RWPE2 (cell line): Measurements from ENCODE around the gene GRAMD2B.
"Not testable (repeated sequence)": the region's sequence is repeated elsewhere in the genome, so short reads cannot be mapped to it uniquely, and the experiment has no call there.

Experiments
- ATAC-seq: fragments of 200-7000 bp; cut with Tn5 transposase; 3 replicates; pipeline ENCODE4 v1.9.1; 2021; ENCODE audit warnings: low read depth
- DNase-seq: peaks from one replicate; pipeline ENCODE4 v3.0.0-alpha.2; 2020; ENCODE audit warnings: low spot score
- H3K27ac ChIP-seq: fragments of 450-650 bp; 2 replicates; pipeline ENCODE4 v1.5.1; 2017; ENCODE audit warnings: mild to moderate bottlenecking; ENCODE audit not compliant: poor library complexity, severe bottlenecking
- H3K27me3 ChIP-seq: fragments of 250-450 bp; sonication (Bioruptor Pico); 2 replicates; pipeline ENCODE4 v1.5.1; 2021; ENCODE audit warnings: mild to moderate bottlenecking, moderate library complexity; ENCODE audit not compliant: insufficient read depth, poor library complexity, severe bottlenecking
- H3K36me3 ChIP-seq: fragments of 250-450 bp; sonication (Bioruptor Pico); 2 replicates; pipeline ENCODE4 v1.5.1; 2020; ENCODE audit warnings: low read depth, mild to moderate bottlenecking, moderate library complexity
- H3K4me1 ChIP-seq: fragments of 250-450 bp; sonication (Bioruptor Pico); 2 replicates; pipeline ENCODE4 v1.5.1; 2021; ENCODE audit warnings: mild to moderate bottlenecking, moderate library complexity; ENCODE audit not compliant: insufficient read depth, poor library complexity, severe bottlenecking
- H3K4me3 ChIP-seq: fragments of 250-450 bp; sonication (Bioruptor Pico); 2 replicates; pipeline ENCODE4 v1.5.1; 2021; ENCODE audit warnings: mild to moderate bottlenecking, moderate library complexity; ENCODE audit not compliant: severe bottlenecking
- H3K9me3 ChIP-seq: fragments of 250-450 bp; sonication (Bioruptor Pico); 2 replicates; pipeline ENCODE4 v1.5.1; 2021; ENCODE audit warnings: mild to moderate bottlenecking, moderate library complexity; ENCODE audit not compliant: severe bottlenecking
- TF ChIP-seq, protein P1 (sequence below): fragments of 450-650 bp; IDR thresholded peaks from one replicate; pipeline ENCODE4 v1.5.1; 2017; ENCODE audit warnings: mild to moderate bottlenecking, moderate library complexity; ENCODE audit not compliant: poor library complexity, severe bottlenecking

Gene GRAMD2B

DNA sequence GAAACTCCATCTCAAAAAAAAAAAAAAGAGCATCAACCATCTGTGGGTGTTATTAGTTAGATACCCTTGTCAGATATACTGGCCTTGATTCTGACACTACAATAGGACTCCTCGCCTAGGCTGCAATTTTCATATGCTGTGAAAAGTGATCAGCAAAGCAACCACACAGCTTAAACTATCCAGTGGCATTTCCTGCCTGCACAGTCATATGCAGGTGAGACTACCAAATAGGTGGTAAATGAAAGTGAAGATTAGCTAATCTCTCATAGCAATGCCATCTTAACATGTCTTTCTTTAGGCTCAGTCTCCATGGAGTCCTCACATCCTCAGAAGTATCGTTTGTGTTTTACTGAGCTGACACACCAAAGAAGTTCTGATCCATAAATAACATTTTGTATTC lies 40.8 kb downstream of the GRAMD2B start:
- H3K4me1 ChIP-seq = no peaks in the 10 kb centered on the region
- H3K27ac ChIP-seq = no peak overlapping the region
- H3K9me3 ChIP-seq = no peaks in the 10 kb centered on the region
- DNase-seq (no peak), ATAC-seq (peak; percentile 33; the same call in 1 of the 3 replicates)
- H3K36me3 ChIP-seq = peaks cover 19% of the 10 kb centered on the region; the same call in 1 of the 2 replicates
- H3K4me3 ChIP-seq = no peak overlapping the region
- TF ChIP-seq, protein P1, sequence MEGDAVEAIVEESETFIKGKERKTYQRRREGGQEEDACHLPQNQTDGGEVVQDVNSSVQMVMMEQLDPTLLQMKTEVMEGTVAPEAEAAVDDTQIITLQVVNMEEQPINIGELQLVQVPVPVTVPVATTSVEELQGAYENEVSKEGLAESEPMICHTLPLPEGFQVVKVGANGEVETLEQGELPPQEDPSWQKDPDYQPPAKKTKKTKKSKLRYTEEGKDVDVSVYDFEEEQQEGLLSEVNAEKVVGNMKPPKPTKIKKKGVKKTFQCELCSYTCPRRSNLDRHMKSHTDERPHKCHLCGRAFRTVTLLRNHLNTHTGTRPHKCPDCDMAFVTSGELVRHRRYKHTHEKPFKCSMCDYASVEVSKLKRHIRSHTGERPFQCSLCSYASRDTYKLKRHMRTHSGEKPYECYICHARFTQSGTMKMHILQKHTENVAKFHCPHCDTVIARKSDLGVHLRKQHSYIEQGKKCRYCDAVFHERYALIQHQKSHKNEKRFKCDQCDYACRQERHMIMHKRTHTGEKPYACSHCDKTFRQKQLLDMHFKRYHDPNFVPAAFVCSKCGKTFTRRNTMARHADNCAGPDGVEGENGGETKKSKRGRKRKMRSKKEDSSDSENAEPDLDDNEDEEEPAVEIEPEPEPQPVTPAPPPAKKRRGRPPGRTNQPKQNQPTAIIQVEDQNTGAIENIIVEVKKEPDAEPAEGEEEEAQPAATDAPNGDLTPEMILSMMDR = no peak
- no peaks in the 10 kb centered on the region for H3K27me3 ChIP-seq

DNA sequence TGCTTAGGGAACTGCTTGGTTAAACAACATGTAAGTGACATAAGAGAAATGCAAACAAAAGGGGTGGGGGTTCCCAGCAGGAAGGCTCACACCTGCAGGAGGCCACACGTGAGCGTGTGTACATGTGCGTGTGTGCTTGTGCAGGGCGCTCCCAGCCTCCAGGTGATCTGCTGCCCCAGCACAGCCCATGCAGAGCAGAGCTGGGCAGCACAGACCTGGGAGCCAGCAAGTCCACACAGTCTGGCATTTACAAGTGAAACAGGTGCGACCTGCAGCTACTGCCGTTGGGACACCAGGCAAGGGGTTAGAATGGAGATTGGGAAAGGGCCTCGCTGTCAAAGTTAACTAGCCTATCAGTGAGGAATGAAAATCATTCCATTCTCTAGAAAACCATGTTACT lies 41.8 kb downstream of the GRAMD2B start:
- Histone ChIP-seq H3K27ac (no peak overlapping the region), H3K36me3 (peaks cover 22% of the 10 kb centered on the region), H3K9me3 (no peaks in the 10 kb centered on the region), H3K4me1 (no peaks in the 10 kb centered on the region), H3K27me3 (no peaks in the 10 kb centered on the region), H3K4me3 (no peak overlapping the region)
- DNase-seq (no peak), ATAC-seq (no peak)
- TF ChIP-seq, protein P1 = no peak

DNA sequence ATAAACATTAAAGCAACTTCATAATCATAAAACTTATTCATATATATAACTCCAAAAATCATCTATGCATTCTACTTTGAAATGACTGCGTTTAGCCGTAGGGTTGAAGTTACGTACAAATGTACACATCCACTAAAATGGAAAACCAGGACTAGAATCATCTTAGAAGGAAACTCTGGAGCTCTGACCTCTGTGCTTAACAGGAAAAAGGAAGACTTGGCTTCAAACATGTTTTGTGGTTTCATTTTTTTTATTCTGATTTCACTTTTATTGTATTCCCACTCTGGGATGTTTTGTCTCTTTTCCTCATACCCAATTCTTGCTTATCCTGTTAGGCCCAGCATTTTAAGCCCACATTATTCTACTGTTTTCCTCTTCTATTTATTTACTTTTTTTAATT lies 44.9 kb downstream of the GRAMD2B start:
- no peak for DNase-seq
- H3K27ac ChIP-seq = no peak overlapping the region
- no peaks in the 10 kb centered on the region for H3K27me3 ChIP-seq
- no peaks in the 10 kb centered on the region for H3K9me3 ChIP-seq
- peaks cover 28% of the 10 kb centered on the region for H3K36me3 ChIP-seq
- TF ChIP-seq, protein P1 = no peak
- no peak for ATAC-seq
- H3K4me1 ChIP-seq = peaks cover 26% of the 10 kb centered on the region
- H3K4me3 ChIP-seq = no peak overlapping the region

DNA sequence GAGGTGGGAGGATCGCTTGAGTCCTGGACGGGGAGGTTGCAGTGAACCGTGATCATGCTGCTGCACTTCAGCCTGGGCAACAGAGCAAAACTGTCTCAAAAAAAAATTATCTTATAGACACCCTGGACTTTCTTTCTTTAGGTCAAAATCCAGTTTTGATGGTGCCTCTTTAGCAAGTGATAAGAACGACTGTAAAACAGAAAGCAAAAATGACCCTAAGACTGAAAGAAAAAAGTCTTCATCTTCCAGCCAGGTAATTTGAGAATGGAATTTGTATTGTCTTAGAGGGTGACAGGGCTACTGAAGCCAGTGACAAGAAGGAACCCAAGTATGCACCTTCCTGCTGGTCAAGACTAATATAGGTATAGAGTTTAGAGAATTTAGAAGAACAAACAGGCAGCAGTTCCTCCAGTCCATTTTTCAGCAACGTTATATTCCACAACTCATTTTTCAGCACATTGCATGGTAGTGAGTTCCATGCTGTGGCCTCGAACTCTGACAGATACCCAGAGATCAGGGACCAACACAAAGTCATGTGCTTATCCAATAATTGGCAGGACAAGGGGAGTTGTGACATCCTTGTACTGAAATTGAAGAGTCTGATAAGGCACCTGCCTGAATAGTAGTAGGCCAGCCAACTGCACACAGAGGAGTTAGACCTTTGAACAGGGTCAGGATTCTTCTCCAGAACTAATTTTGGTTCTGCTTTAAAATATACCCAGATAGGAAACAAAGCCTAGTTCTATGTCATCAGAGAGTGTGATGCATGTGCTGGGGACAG lies 46.5 kb downstream of the GRAMD2B start:
- peaks cover 26% of the 10 kb centered on the region for H3K4me1 ChIP-seq
- H3K9me3 ChIP-seq = no peaks in the 10 kb centered on the region
- ATAC-seq (no peak), DNase-seq (no peak)
- no peak overlapping the region for H3K4me3 ChIP-seq
- H3K27ac ChIP-seq = peak overlapping the region; percentile 86
- TF ChIP-seq, protein P1 = no peak
- peaks cover 40% of the 10 kb centered on the region for H3K36me3 ChIP-seq
- no peaks in the 10 kb centered on the region for H3K27me3 ChIP-seq

- H3K4me3 ChIP-seq, DNase-seq, H3K9me3 ChIP-seq, H3K27me3 ChIP-seq: not testable (repeated sequence)
- peak; percentile 15; the same call in 1 of the 3 replicates for ATAC-seq
- peaks cover 26% of the 10 kb centered on the region for H3K4me1 ChIP-seq
- H3K27ac ChIP-seq = peak overlapping the region; percentile 86
- peaks cover 44% of the 10 kb centered on the region for H3K36me3 ChIP-seq
These were observed 47.3 kb downstream of the GRAMD2B start for GRCh38 chr5:126470529-126470928.
